H1 (cell line): ENCODE results near the gene VWCE. TPM values are rescaled to one million over a fixed set of nuclear protein-coding genes. Genes with fewer than 3 reads are reported as not detected.

Source experiments
- CTCF ChIA-PET: fragments of 300-600 bp; sonication (Branson Sonifier 250); formaldehyde crosslinking; loops from one replicate; lab custom pipeline; 2021; ENCODE audit not compliant: partially characterized antibody; lab: Charles Lee
- POLR2A ChIA-PET: fragments of 300-600 bp; sonication (Branson Sonifier 250); formaldehyde crosslinking; loops from one replicate; lab custom pipeline; 2021; ENCODE audit warnings: inconsistent platforms; ENCODE audit not compliant: partially characterized antibody; lab: Charles Lee
- DNase-seq, 2 experiments: peaks; one replicate each; pipeline versions ENCODE4 v3.0.0 to v3.0.0-alpha.2; 2010 to 2022; ENCODE audit warnings: low spot score in 2 of 2, low read depth in 1 of 2, mixed read lengths in 1 of 2
- FAIRE-seq: peaks from 2 replicates; lab custom pipeline; 2011; peaks lifted over from hg19 to GRCh38; lab: Jason Lieb, UNC
- H2AFZ ChIP-seq: 2 replicates; pipeline ENCODE4 v1.8.1; 2012; ENCODE audit warnings: low read length, inconsistent platforms
- H2AK5ac ChIP-seq: 2 replicates; pipeline ENCODE4 v1.6.1; 2013; ENCODE audit warnings: low read depth, low read length
- H2BK120ac ChIP-seq: replicated peaks from 2 replicates; pipeline ENCODE3; 2013; ENCODE audit warnings: low read depth, low read length, inconsistent platforms
- H2BK12ac ChIP-seq: 2 replicates; pipeline ENCODE4 v1.6.1; 2013; ENCODE audit warnings: low read depth, low read length
- H2BK15ac ChIP-seq: 2 replicates; pipeline ENCODE4 v1.6.1; 2013; ENCODE audit warnings: low read length
- H2BK20ac ChIP-seq: 2 replicates; pipeline ENCODE4 v1.6.1; 2013; ENCODE audit warnings: low read length
- H2BK5ac ChIP-seq: 2 replicates; pipeline ENCODE4 v1.6.1; 2013; ENCODE audit warnings: low read depth, low read length
- H3K14ac ChIP-seq: 2 replicates; pipeline ENCODE4 v1.6.1; 2013; ENCODE audit warnings: inconsistent platforms; ENCODE audit not compliant: insufficient read length
- H3K18ac ChIP-seq: 2 replicates; pipeline ENCODE4 v1.6.1; 2013; ENCODE audit warnings: low read length; ENCODE audit errors: extremely low read depth
- H3K23ac ChIP-seq: 2 replicates; pipeline ENCODE4 v1.6.1; 2013; ENCODE audit warnings: inconsistent platforms; ENCODE audit not compliant: insufficient read length
- H3K23me2 ChIP-seq: 2 replicates; pipeline ENCODE4 v1.6.1; 2013; ENCODE audit warnings: low read depth, low read length
- H3K27ac ChIP-seq: 2 replicates; pipeline ENCODE4 v1.6.1; 2011; ENCODE audit warnings: low read depth, low read length, inconsistent platforms
- H3K27me3 ChIP-seq, 4 experiments: replicated peaks in 1 of 4; 1 replicate in 1 of 4; 2 replicates in 3 of 4; pipeline versions ENCODE4 v1.6.1 to v1.8.1; 2011 to 2013; ENCODE audit warnings: low read length in 3 of 4, mild to moderate bottlenecking in 3 of 4, inconsistent platforms in 2 of 4, mixed read lengths in 2 of 4, moderate library complexity in 1 of 4; ENCODE audit not compliant: control insufficient read depth in 3 of 4, insufficient read depth in 3 of 4; ENCODE audit errors: extremely low read depth in 1 of 4
- H3K36me3 ChIP-seq, 4 experiments: 2 replicates each; pipeline versions ENCODE4 v1.6.1 to v1.8.1; 2011 to 2013; ENCODE audit warnings: mild to moderate bottlenecking in 4 of 4, low read length in 3 of 4, moderate library complexity in 2 of 4, control low read depth in 1 of 4, inconsistent platforms in 1 of 4; ENCODE audit not compliant: insufficient read depth in 4 of 4, control insufficient read depth in 2 of 4
- H3K4ac ChIP-seq: replicated peaks from 2 replicates; pipeline ENCODE3; 2013; ENCODE audit warnings: low read length, low read depth, mixed read lengths, inconsistent platforms; ENCODE audit not compliant: insufficient read length
- H3K4me1 ChIP-seq, 4 experiments: replicated peaks in 1 of 4; 1 replicate in 1 of 4; 2 replicates in 3 of 4; pipeline versions ENCODE4 v1.6.1 to v1.8.1; 2011 to 2013; ENCODE audit warnings: low read length in 3 of 4, inconsistent platforms in 2 of 4, mixed read lengths in 1 of 4; ENCODE audit not compliant: insufficient read depth in 4 of 4, control insufficient read depth in 3 of 4
- H3K4me2 ChIP-seq, 2 experiments: 2 replicates each; pipeline versions ENCODE4 v1.6.1 to v1.8.1; 2011 to 2013; ENCODE audit warnings: low read depth in 2 of 2, low read length in 2 of 2, control low read depth in 1 of 2, inconsistent platforms in 1 of 2, mild to moderate bottlenecking in 1 of 2; ENCODE audit not compliant: insufficient read depth in 1 of 2
- H3K4me3 ChIP-seq, 4 experiments: fragments of 200-600, 300-600 bp in 1 of 4; sonication (generic), shearing (Covaris generic), sonication (Bioruptor Twin) in 1 of 4; 2 replicates each; pipeline versions ENCODE4 v1.5.1 to v1.8.1; 2011 to 2016; ENCODE audit warnings: low read length in 4 of 4, low read depth in 3 of 4, control low read depth in 2 of 4, inconsistent platforms in 2 of 4, mild to moderate bottlenecking in 2 of 4, mixed read lengths in 1 of 4, moderate library complexity in 1 of 4; ENCODE audit not compliant: insufficient read depth in 2 of 4; ENCODE audit errors: extremely low read depth in 1 of 4
- H3K56ac ChIP-seq: replicated peaks from 2 replicates; pipeline ENCODE3; 2013; ENCODE audit warnings: low read depth, mild to moderate bottlenecking, mixed read lengths, low read length, inconsistent platforms; ENCODE audit not compliant: insufficient read length
- H3K79me1 ChIP-seq: 2 replicates; pipeline ENCODE4 v1.6.1; 2013; ENCODE audit warnings: low read depth, low read length, control low read depth
- H3K79me2 ChIP-seq, 2 experiments: 2 replicates each; pipeline versions ENCODE4 v1.6.1 to v1.8.1; 2012 to 2013; ENCODE audit warnings: low read length in 2 of 2, mild to moderate bottlenecking in 2 of 2, inconsistent platforms in 1 of 2; ENCODE audit not compliant: insufficient read depth in 2 of 2, control insufficient read depth in 1 of 2
- H3K9ac ChIP-seq, 4 experiments: replicated peaks in 1 of 4; 1 replicate in 1 of 4; 2 replicates in 3 of 4; pipeline versions ENCODE4 v1.6.1 to v1.8.1; 2011 to 2013; ENCODE audit warnings: low read depth in 3 of 4, low read length in 3 of 4, control low read depth in 2 of 4, mild to moderate bottlenecking in 2 of 4, moderate library complexity in 2 of 4, inconsistent platforms in 1 of 4; ENCODE audit errors: extremely low read depth in 1 of 4
- H3K9me3 ChIP-seq, 2 experiments: 2 replicates each; pipeline versions ENCODE4 v1.6.1 to v1.8.1; 2012 to 2013; ENCODE audit warnings: mild to moderate bottlenecking in 2 of 2, moderate library complexity in 2 of 2, control low read depth in 1 of 2, inconsistent platforms in 1 of 2, low read depth in 1 of 2, low read length in 1 of 2, mixed read lengths in 1 of 2; ENCODE audit not compliant: insufficient read depth in 2 of 2
- H4K20me1 ChIP-seq, 2 experiments: replicated peaks in 1 of 2; 2 replicates each; pipeline versions ENCODE3 to v1.8.1; 2011 to 2013; ENCODE audit warnings: inconsistent platforms in 2 of 2, low read length in 2 of 2, mild to moderate bottlenecking in 1 of 2; ENCODE audit not compliant: insufficient read depth in 2 of 2, control insufficient read depth in 1 of 2
- H4K5ac ChIP-seq: 2 replicates; pipeline ENCODE4 v1.6.1; 2013; ENCODE audit warnings: low read length, low read depth, mixed read lengths, inconsistent platforms; ENCODE audit not compliant: insufficient read length
- H4K8ac ChIP-seq: 2 replicates; pipeline ENCODE4 v1.8.0; 2013; ENCODE audit warnings: mild to moderate bottlenecking, moderate library complexity, low read length, inconsistent platforms; ENCODE audit not compliant: insufficient read depth; ENCODE audit errors: extremely low read depth
- H4K91ac ChIP-seq: replicated peaks from 2 replicates; pipeline ENCODE3; 2013; ENCODE audit warnings: low read length, mixed read lengths, inconsistent platforms; ENCODE audit not compliant: insufficient read length
- BCL11A ChIP-seq, 2 experiments: IDR thresholded peaks; one replicate each; pipeline ENCODE4 v1.6.1; 2011; ENCODE audit warnings: low read depth in 2 of 2, low read length in 2 of 2, mild to moderate bottlenecking in 2 of 2
- BRCA1 ChIP-seq: IDR thresholded peaks from 2 replicates; pipeline ENCODE4 v1.6.1; 2012; ENCODE audit warnings: low read depth, low read length, improper control_type of control experiment
- CHD1 ChIP-seq: IDR thresholded peaks from 2 replicates; pipeline ENCODE4 v1.6.1; 2012; ENCODE audit warnings: low read depth, low read length, improper control_type of control experiment
- KDM1A ChIP-seq: fragments of 200-600, 300-600 bp; sonication (generic); IDR thresholded peaks from 2 replicates; pipeline ENCODE4 v1.7.1; 2016; ENCODE audit warnings: mild to moderate bottlenecking, low read length, borderline replicate concordance
- NANOG ChIP-seq: IDR thresholded peaks from 2 replicates; pipeline ENCODE4 v1.6.1; 2011; ENCODE audit warnings: low read length, low read depth, mild to moderate bottlenecking, inconsistent platforms; ENCODE audit not compliant: insufficient read depth, poor library complexity, severe bottlenecking
- SIX5 ChIP-seq: IDR thresholded peaks from 2 replicates; pipeline ENCODE4 v1.6.1; 2011; ENCODE audit warnings: mild to moderate bottlenecking, low read depth, low read length
- WGBS, 2 experiments: shearing (Covaris generic) in 1 of 2; methylation state at CpG; one replicate each; pipeline versions ENCODE4 v1.1.6 to v1.1.7; 2013 to 2015; ENCODE audit warnings: low lambda C conversion rate in 2 of 2, mixed read lengths in 2 of 2, inconsistent platforms in 1 of 2, low coverage in 1 of 2, missing lambda C conversion rate in 1 of 2; ENCODE audit not compliant: insufficient replicate concordance in 2 of 2, insufficient coverage in 1 of 2, insufficient read length in 1 of 2; ENCODE audit errors: extremely low coverage in 1 of 2, missing lambda C conversion rate in 1 of 2; 5-methylcytosine and 5-hydroxymethylcytosine counted together
- polyA plus RNA-seq, 7 experiments: library from polyadenylated mRNA; depleted of rRNA in 3 of 7; stranded (reverse) in 5 of 7; unstranded in 2 of 7; fragments of >200 nt in 5 of 7; fragments of 200-250 nt in 2 of 7; gene quantifications; 1 replicate in 5 of 7; 2 replicates in 1 of 7; 4 replicates in 1 of 7; pipeline versions ENCODE4 v1.2.1 to v1.2.3, GENCODE V29; 2011 to 2013; ENCODE audit warnings: missing spikeins in 2 of 7, mixed read lengths in 2 of 7
- total RNA-seq: library from RNA; stranded (reverse); fragmentation: NEBNext Ultra II Directional; extraction: Animal tissue kit (Norgen Biotek cat#: 25700); gene quantifications from 2 replicates; pipeline ENCODE4 v1.2.1, GENCODE V29; 2021

Gene VWCE
- total and polyA plus RNA-seq, 2 of the 8 experiments (the other 6 are each of a cell fraction or from before 2014, with no cell fraction given), result 9.5 to 12.3 TPM

DNA sequence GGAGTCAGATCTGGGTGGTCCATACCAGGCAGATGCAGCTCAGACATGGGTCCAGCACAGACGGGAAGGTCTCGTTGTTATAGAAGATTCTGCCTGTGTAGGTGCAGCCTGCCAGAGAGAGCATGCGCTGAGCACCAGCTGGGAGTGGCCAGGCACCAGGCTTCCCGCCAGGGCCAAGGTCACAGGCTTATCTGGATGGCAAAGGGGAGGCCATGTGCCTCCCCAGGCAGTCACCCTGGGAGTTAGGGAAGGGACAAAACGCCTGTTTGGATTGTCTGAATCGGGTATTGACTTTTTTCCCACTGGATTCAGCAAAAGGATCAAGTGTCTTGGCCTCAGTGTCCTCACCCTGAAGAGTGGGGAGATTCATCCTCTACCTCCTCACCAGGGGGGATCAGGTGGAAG lies 27.7 kb downstream of the VWCE start:
- Histone ChIP-seq H3K9me3 (no peaks in the 10 kb centered on the region), H4K5ac (no peak overlapping the region), H3K14ac (no peak overlapping the region), H2BK5ac (no peak overlapping the region), H2BK120ac (no peak overlapping the region), H3K27me3 (no peaks in the 10 kb centered on the region), H3K23ac (no peak overlapping the region), H2AFZ (no peak overlapping the region), H4K91ac (no peak overlapping the region), H2BK20ac (no peak overlapping the region), H2BK15ac (no peak overlapping the region), H3K4me3 (no peak overlapping the region), H3K23me2 (peaks cover 9% of the 10 kb centered on the region), H3K9ac (no peak overlapping the region), H3K4me2 (no peak overlapping the region), H3K27ac (no peak overlapping the region), H3K56ac (no peak overlapping the region), H3K36me3 (peaks cover 0 to 10% (median 3%) of the 10 kb centered on the region in 4 experiments; a peak in 4 of 8 replicates), H2AK5ac (no peak overlapping the region), H3K18ac (no peak overlapping the region), H4K8ac (no peak overlapping the region), H3K4me1 (no peaks in the 10 kb centered on the region), H3K4ac (no peak overlapping the region), H3K79me2 (no peaks in the 10 kb centered on the region; a peak in 1 of 4 replicates), H2BK12ac (no peak overlapping the region), H4K20me1 (peaks cover 2 to 8% of the 10 kb centered on the region in 2 experiments), H3K79me1 (peaks cover under 1% of the 10 kb centered on the region; the same call in 1 of the 2 replicates)
- FAIRE-seq (no peak), DNase-seq (no peak)
- CTCF ChIA-PET, result interaction anchor here (1.2 to 1.3 kb wide), 2 partner anchors 13 kb away, joined by 4 to 9 read pairs; no protein-coding TSS in a partner anchor
- no peak for TF ChIP-seq SIX5
- no peak for TF ChIP-seq BRCA1
- no peak for TF ChIP-seq BCL11A (IDR thresholded peaks at IDR 0.05; ENCODE audit: low read depth in 2 of 2, low read length in 2 of 2)
- TF ChIP-seq CHD1, result no peak
- no peak for TF ChIP-seq NANOG
- no peak for TF ChIP-seq KDM1A
- 87% methylated on average over 6 of the region's 6 CpGs; no CpG with 5 or more reads in 1 of the 2 experiments for WGBS, 2 experiments
- POLR2A ChIA-PET, result interaction anchor here (0.9 to 1.3 kb wide), 3 partner anchors 8 to 12 kb away, joined by 3 to 4 read pairs (median 4); no protein-coding TSS in a partner anchor
